ENCODE measurements around the gene TEX44. TPM values are rescaled to one million over a fixed set of nuclear protein-coding genes. Genes with fewer than 3 reads are reported as not detected.

The TEX44 gene
- polyA plus RNA-seq, 1 donor from 2014 or later = not detected

DNA sequence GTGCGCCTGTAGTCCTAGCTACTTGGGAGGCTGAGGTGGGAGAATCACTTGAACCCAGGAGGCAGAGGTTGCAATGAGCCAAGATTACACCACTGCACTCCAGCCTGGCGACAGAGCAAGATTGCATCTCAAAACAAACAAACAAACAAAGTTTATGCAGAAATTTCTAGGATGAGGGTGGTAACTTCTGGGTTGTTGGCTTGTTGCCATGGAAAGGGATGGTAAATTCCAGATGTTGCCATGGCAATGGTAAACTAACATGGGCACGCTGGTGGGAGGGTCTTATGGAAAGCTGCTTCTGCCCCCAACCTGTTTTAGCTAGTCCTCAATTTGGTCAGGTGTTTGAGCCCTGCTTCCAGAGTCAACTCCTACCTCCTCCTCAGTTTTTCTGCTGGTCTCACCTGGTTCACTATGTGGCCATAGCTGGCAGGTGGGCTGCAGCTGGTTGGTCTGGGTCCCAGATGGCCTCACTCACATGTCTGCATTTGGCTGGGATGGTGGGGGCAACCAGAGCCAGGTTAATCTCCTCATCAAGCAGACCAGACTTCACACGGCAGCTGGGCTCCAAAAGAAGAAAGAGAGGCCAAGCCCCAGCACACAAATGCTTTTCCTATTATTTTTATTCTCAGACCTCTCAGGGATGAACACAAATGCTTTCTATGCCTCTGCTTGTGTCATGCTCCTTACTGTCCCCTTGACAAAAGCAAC, 26.6 kb upstream of the TEX44 start:
- no peak overlapping the region for H3K4me3 ChIP-seq (ENCODE audit: low read length)
- H4K20me1 ChIP-seq (ENCODE audit: insufficient read depth) = no peaks in the 10 kb centered on the region
- TF ChIP-seq SMC3 (conservative IDR thresholded peaks at IDR 0.05; ENCODE audit: poor library complexity) (no peak), EP300 (conservative IDR thresholded peaks at IDR 0.05; ENCODE audit: poor library complexity, severe bottlenecking) (no peak), TAF1 (IDR thresholded peaks at IDR 0.05; ENCODE audit: low read depth) (no peak), EZH2 (IDR thresholded peaks at IDR 0.05; ENCODE audit: borderline replicate concordance, insufficient read depth, low read length, poor library complexity, severe bottlenecking) (no peak)
- TF ChIP-seq, protein P1, sequence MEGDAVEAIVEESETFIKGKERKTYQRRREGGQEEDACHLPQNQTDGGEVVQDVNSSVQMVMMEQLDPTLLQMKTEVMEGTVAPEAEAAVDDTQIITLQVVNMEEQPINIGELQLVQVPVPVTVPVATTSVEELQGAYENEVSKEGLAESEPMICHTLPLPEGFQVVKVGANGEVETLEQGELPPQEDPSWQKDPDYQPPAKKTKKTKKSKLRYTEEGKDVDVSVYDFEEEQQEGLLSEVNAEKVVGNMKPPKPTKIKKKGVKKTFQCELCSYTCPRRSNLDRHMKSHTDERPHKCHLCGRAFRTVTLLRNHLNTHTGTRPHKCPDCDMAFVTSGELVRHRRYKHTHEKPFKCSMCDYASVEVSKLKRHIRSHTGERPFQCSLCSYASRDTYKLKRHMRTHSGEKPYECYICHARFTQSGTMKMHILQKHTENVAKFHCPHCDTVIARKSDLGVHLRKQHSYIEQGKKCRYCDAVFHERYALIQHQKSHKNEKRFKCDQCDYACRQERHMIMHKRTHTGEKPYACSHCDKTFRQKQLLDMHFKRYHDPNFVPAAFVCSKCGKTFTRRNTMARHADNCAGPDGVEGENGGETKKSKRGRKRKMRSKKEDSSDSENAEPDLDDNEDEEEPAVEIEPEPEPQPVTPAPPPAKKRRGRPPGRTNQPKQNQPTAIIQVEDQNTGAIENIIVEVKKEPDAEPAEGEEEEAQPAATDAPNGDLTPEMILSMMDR (IDR thresholded peaks at IDR 0.05; ENCODE audit: poor library complexity, severe bottlenecking) = no peak
- no peak overlapping the region for H3K27ac ChIP-seq (ENCODE audit: low read length)
- no peaks in the 10 kb centered on the region for H3K9me3 ChIP-seq (ENCODE audit: low read length)
- H3K79me2 ChIP-seq (replicated peaks; ENCODE audit: insufficient read depth, low read length) = no peaks in the 10 kb centered on the region
- H3K9ac ChIP-seq (ENCODE audit: low read length) = no peak overlapping the region
- no peak overlapping the region for H2AFZ ChIP-seq (ENCODE audit: low read depth, low read length)
- H3K36me3 ChIP-seq (ENCODE audit: insufficient read depth, low read length) = no peaks in the 10 kb centered on the region
- H3K27me3 ChIP-seq (ENCODE audit: insufficient read depth, low read depth, low read length) = no peaks in the 10 kb centered on the region
- H3K9me2 ChIP-seq (ENCODE audit: insufficient read depth, low read length) = no peaks in the 10 kb centered on the region
- H3K4me2 ChIP-seq (ENCODE audit: low read length) = no peak overlapping the region
- H3F3A ChIP-seq (ENCODE audit: insufficient read depth, low read length, poor library complexity, severe bottlenecking) = no peaks in the 10 kb centered on the region

DNA sequence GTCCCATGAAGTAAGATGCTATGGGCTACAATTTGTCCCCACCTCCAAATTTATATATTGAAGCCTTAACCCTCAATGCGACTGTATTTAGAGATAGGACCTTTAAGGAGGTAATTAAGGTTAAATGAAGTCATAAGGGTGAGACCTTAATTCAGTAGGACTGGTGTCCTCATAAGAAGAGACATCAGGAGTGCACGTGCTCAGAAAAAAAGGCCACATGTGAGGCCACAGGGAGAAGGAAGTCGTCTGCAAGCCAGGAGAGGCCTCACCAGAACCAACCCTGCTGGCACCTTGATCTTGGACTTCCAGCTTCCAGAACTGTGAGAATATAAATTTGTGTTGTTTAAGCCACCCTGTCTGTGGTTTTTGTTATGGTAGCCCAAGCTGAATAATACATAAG, 25.5 kb upstream of the TEX44 start:
- Histone ChIP-seq H3K9ac (ENCODE audit: low read length) (no peak overlapping the region), H3K27ac (ENCODE audit: low read length) (no peak overlapping the region), H3F3A (ENCODE audit: insufficient read depth, low read length, poor library complexity, severe bottlenecking) (no peaks in the 10 kb centered on the region), H3K27me3 (ENCODE audit: insufficient read depth, low read depth, low read length) (no peaks in the 10 kb centered on the region), H3K79me2 (replicated peaks; ENCODE audit: insufficient read depth, low read length) (no peaks in the 10 kb centered on the region), H3K9me2 (ENCODE audit: insufficient read depth, low read length) (no peaks in the 10 kb centered on the region), H2AFZ (ENCODE audit: low read depth, low read length) (no peak overlapping the region), H3K9me3 (ENCODE audit: low read length) (no peaks in the 10 kb centered on the region), H3K4me2 (ENCODE audit: low read length) (no peak overlapping the region), H4K20me1 (ENCODE audit: insufficient read depth) (no peaks in the 10 kb centered on the region), H3K4me3 (ENCODE audit: low read length) (no peak overlapping the region), H3K36me3 (ENCODE audit: insufficient read depth, low read length) (no peaks in the 10 kb centered on the region)
- TF ChIP-seq, protein P1 (IDR thresholded peaks at IDR 0.05; ENCODE audit: poor library complexity, severe bottlenecking) = no peak
- no peak for TF ChIP-seq TAF1 (IDR thresholded peaks at IDR 0.05; ENCODE audit: low read depth)
- no peak for TF ChIP-seq POLR2AphosphoS5 (IDR thresholded peaks at IDR 0.05)
- no peak for TF ChIP-seq EP300 (conservative IDR thresholded peaks at IDR 0.05; ENCODE audit: poor library complexity, severe bottlenecking)
- TF ChIP-seq, protein P2, sequence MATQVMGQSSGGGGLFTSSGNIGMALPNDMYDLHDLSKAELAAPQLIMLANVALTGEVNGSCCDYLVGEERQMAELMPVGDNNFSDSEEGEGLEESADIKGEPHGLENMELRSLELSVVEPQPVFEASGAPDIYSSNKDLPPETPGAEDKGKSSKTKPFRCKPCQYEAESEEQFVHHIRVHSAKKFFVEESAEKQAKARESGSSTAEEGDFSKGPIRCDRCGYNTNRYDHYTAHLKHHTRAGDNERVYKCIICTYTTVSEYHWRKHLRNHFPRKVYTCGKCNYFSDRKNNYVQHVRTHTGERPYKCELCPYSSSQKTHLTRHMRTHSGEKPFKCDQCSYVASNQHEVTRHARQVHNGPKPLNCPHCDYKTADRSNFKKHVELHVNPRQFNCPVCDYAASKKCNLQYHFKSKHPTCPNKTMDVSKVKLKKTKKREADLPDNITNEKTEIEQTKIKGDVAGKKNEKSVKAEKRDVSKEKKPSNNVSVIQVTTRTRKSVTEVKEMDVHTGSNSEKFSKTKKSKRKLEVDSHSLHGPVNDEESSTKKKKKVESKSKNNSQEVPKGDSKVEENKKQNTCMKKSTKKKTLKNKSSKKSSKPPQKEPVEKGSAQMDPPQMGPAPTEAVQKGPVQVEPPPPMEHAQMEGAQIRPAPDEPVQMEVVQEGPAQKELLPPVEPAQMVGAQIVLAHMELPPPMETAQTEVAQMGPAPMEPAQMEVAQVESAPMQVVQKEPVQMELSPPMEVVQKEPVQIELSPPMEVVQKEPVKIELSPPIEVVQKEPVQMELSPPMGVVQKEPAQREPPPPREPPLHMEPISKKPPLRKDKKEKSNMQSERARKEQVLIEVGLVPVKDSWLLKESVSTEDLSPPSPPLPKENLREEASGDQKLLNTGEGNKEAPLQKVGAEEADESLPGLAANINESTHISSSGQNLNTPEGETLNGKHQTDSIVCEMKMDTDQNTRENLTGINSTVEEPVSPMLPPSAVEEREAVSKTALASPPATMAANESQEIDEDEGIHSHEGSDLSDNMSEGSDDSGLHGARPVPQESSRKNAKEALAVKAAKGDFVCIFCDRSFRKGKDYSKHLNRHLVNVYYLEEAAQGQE (IDR thresholded peaks at IDR 0.05; ENCODE audit: borderline replicate concordance) = no peak
- TF ChIP-seq RAD21 (conservative IDR thresholded peaks at IDR 0.05) = no peak
- no peak for TF ChIP-seq SMC3 (conservative IDR thresholded peaks at IDR 0.05; ENCODE audit: poor library complexity)
- no peak for TF ChIP-seq EZH2 (IDR thresholded peaks at IDR 0.05; ENCODE audit: borderline replicate concordance, insufficient read depth, low read length, poor library complexity, severe bottlenecking)
- TF ChIP-seq MXI1 (conservative IDR thresholded peaks at IDR 0.05; ENCODE audit: poor library complexity, severe bottlenecking) = no peak

Measured in neural cell (in vitro differentiated cells).